NCI-H2196 treated with DMSO at 0.1 percent for 48 hours (cell line): Measurements from ENCODE around the gene CES1.
"Not testable (repeated sequence)": the region's sequence is repeated elsewhere in the genome, so short reads cannot be mapped to it uniquely, and the experiment has no call there.

Experiments
- DNase-seq: peaks from one replicate; lab custom pipeline; 2025; ENCODE audit not compliant: unreplicated experiment; lab: John Stamatoyannopoulos, UW

Gene CES1

DNA sequence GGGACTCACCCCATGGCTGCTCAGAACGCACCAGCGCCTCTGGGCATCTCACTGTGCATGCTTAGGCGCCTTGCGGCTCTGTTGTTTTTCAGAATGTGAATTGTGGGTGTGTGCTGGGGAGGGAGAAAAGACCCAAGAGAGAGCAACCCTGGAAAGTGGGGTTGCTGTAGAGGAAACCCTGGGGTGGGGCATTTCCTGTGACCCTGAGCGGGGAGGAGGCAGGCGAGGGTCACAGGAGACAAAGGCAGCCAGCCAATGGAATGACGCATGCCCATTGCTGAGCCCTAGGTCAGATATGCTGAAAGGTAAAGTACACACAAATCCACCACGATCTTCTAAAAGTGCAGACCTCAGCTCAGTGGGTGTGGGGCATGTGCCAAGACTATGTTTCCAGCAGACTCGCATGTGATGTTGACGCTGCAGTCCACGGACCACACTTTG lies 39.9 kb downstream of the CES1 start:
- DNase-seq, result not testable (repeated sequence)

DNA sequence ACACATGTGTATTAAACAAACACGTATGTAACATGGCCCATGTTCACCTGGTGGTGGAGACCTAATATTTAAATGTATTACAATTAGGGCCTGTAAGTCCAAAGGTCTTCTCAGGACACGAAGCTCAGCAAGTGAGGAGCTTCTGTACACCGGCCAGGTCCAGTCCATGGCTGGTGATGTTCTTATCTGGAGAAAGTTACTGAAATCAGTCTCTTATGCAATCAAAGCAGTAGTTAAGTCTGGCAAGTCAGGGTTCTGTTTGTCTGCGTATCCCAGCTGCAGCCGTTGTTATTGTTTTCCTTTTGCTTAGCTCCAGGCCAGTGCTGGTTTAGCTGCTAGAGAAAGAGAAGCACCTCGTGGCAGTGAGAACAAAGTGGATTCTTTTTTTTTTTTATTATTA lies 41.4 kb downstream of the CES1 start:
- not testable (repeated sequence) for DNase-seq

DNA sequence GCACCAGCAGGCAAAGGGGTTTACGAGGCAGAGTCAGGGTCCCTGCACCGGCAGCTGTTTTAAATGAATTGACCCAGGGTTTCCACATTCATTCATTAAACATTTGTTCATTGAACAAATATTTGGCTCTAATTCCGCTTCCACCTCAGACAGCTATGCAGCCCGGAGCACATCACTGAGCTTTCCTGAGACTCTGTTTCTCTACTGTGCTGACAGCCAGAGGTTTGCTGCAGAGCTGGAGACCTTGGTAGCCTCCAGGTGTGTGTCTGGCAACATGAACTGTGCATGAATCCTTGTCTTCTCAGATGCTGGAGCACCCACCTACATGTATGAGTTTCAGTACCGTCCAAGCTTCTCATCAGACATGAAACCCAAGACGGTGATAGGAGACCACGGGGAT lies 42.7 kb downstream of the CES1 start:
- not testable (repeated sequence) for DNase-seq

DNA sequence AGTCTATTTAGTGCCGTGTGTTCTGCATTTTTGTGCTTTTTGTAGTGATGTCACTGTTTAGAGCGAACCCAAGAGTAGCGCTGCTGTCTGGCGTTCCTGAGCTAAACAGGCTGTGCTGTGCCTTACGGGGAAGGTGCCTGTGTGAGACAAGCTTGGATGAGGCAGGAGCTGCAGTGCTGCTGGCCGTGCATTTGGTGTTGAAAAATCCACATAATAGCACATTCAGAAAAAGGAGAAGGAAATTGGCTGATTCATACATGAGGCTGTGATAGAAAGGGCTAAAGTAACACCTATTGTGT lies 50.2 kb downstream of the CES1 start:
- DNase-seq, result not testable (repeated sequence)

DNA sequence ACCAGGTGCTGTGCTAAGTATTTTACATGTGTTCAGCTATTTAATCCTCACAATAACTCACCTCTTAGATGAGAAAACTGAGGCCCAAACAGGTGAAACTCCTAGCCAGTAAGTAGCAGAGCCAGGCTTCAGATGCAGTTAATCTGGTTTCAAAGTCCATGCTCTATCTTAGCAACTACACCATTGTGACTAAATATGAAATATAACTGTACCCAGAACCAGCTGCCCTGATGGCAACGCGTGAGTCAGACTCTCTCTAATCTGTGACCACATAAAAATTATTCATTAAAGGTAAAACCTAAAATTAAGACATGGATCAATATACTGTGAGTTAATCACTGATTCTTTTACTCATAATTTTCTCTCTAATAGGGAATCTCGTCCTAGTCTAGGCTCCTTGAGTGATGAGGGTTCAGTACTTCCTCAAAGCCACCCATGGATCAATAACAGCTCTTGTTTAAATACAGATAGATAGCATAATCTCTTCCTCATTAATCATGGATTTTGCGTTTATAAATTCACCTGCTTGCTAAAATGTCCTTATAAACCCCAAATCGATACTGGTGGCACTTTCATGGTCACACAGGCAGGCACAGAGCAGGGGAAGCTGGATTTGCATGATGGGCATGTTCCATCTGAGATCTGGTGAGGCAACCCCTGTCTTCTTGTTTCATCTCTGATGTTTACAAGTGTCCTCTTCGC lies 50.7 kb downstream of the CES1 start:
- DNase-seq, result not testable (repeated sequence)

DNA sequence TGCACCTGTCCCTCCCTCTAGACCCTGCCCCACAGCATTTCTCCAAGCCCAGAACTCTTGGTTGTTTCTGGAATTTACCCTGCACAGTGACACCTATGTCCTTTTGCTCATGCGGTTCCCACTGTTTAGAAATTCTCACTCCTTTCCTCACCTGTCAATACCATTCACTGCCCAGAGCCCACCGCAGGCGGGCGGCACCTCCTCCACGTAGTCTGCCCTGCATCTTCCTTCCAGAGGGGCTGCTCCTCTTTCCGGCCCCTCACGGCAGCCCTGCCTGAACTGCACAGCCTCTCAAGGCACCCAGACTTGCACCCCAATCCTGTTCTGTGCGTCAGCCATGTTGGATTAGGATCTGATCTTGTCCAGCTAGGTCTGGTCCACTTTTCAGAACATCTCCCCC lies 51.4 kb downstream of the CES1 start:
- not testable (repeated sequence) for DNase-seq

DNA sequence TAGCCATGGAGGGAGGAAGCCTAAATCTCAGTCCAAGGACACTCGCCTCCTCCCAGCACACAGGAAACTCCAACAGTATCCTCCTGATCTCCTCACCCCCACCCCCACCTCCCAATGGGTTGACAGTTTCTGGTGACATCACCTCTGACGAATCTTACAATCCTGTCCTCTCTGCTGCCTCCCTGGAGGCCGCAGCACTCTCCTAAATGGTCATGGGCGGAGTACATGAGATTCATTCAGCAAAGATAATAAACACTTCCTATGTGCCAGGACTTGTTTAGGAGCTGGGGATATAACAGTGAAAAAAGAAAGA lies 52.8 kb downstream of the CES1 start:
- not testable (repeated sequence) for DNase-seq

DNA sequence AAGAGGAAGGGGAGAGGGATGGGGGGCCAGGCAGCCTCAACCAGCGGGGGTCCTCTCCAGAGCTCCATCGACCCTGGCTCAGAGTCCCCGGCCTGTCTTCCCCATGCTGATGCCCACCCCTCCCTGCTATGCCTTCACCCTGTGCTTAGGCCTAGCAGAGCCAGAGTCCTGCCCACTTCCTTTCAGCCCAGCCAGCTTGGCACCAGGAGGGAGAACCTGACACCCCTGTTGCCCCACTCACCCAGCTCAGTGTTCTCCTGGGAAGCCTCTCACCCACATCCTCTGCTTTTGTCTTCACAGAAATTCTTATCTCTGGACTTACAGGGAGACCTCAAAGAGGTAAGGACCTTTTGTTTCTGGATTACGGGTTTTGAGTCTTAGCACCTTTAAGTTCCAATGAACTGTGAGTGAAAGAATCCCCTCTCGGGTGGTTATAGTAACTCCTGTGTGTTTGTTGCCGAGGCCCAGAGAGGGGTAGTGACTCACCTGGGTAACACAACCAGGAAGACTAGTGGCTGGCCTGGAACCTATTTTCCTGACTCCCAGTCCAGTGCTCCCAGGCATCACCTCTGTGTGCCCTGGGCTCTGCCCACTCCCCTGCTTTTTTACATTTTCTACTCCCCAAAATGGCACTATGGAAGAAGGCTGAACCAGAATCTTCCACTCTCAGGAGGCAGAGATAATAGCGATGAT lies 53.3 kb downstream of the CES1 start:
- DNase-seq, result no peak

DNA sequence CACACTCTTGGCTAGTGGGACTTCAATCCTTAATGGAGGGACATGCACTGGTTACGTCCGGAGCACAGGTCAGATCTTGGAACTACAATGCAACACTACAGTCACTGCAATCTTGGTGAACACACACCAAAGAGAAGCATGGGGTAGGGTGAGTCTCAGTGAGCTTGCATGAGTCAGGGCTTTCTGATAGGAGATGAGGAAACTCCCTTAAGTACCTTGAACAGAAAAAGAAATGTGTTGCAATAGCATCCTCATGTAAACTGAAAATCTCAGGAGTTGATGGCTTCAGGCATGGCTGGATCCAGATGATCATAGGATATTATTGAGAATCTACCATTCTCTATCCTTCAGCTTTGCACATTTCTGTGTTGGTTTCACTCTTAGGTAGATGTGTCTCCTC lies 54.1 kb downstream of the CES1 start:
- DNase-seq, result no peak

DNA sequence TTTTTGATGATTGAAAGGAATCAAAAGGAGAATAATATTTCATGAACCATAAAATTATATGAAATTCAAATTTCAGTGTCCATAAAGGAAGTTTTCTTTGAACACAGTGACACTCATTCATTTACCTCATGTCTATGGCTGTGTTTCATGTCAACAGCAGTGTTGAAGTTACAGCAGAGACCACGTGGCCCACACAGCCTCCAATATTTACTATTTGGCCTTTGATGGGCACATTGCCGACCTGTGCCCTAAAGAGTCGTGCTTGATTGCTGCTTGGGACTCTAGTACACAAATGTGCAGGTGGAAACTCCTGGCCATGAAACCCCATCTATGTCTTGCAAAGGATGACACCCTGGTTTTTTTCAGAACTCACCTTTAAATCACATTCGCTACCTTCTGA lies 57.0 kb downstream of the CES1 start:
- no peak for DNase-seq

DNA sequence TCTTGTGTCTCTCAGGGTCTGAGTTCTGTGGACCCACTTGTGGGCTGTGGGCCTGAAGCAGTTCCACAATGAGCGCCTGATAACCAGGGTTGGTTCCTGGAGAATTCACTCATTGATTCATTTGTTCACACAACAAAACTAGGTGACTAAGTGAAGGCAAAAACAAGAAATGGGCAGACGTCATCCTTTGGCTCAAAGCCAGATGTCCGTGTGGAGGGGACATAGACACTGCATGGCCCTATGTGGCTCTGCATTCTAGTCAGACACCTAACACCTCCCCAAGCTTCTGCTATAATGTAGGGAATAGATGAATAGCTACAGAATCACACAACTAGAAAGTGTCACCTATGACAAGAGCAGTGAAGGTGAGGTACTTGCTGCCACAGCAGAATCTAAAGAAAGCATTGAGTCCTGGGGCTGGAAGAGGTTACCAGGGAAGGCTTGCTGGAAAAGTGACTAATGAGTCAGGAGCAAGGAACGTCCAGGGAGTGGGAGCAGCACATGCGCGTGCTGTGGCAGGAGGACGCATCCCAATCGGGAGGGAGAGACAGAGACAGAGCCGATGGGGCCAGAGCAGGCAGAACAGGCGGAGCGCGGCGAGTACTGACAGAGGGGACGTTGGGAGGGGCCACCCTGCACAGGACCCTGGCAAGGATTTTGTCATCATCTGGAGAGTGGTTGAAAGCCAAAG lies 58.9 kb downstream of the CES1 start:
- no peak for DNase-seq

DNA sequence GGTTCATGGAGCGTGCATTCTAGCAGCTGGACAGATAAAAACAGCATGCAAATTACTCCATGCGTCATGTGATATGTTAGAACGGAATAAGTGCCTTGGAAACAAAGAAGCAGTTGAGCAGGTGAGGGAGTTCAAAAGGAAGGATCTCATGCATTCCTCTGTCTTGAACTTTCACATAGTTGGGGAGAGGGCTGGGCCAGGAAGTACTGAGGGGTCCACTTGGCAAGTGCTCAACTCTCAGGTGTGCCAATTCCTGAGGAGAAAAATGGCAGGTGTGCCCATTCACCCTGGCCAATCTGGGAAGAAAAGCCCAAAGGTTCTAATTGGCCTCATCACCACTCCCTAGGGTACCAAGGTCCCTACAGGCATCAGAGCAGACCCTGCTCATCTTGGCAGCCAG lies 67.7 kb downstream of the CES1 start:
- DNase-seq, result no peak

DNA sequence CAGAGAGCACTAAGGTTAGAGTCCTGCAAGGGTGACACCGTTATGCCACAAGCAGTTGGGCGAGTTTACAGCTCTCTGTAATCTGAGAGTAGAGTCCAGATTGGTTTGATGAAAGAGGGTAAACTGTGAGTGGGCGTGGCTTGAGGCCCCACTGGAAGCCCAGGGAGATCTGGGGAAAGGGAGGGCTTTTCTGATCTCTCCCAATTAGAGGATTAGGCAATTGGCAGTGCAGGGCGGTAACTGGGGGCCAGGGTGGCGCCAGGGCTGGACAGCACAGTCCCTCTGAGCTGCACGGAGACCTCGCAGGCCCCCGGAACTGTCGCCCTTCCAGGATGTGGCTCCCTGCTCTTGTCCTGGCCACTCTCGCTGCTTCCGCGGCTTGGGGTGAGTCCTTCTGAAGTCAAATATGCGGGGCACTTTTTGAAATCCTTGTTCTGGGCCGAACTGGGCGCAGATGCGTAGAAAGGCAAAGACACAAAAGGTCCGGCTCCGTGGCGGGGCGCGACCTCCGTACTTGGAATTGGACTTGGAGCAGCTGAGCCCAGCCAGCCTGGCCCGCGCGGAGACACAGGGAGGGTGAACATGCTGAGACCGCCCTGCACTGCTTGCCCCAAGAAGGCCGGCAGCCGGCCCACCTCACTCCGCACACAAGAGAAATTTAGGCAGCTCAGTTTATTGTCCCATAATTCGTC lies 72.4 kb downstream of the CES1 start:
- no peak for DNase-seq

DNA sequence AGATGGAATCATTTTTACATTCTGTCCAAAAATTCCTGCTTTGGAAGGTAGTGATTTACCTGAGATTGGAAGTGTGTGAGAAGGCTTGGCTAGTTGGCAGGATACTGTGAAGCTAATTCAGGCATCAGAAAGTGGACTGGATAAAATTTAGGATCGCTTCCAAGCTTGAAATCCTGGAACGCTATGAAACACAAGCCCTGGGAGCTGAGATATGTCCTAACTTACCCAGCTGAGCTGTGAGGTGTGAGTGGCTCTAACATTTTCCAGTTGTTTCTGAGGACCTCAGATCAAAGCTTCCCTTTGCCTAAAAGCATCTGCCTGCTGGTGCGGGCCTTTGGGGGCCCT lies 73.0 kb downstream of the CES1 start:
- not testable (repeated sequence) for DNase-seq

DNA sequence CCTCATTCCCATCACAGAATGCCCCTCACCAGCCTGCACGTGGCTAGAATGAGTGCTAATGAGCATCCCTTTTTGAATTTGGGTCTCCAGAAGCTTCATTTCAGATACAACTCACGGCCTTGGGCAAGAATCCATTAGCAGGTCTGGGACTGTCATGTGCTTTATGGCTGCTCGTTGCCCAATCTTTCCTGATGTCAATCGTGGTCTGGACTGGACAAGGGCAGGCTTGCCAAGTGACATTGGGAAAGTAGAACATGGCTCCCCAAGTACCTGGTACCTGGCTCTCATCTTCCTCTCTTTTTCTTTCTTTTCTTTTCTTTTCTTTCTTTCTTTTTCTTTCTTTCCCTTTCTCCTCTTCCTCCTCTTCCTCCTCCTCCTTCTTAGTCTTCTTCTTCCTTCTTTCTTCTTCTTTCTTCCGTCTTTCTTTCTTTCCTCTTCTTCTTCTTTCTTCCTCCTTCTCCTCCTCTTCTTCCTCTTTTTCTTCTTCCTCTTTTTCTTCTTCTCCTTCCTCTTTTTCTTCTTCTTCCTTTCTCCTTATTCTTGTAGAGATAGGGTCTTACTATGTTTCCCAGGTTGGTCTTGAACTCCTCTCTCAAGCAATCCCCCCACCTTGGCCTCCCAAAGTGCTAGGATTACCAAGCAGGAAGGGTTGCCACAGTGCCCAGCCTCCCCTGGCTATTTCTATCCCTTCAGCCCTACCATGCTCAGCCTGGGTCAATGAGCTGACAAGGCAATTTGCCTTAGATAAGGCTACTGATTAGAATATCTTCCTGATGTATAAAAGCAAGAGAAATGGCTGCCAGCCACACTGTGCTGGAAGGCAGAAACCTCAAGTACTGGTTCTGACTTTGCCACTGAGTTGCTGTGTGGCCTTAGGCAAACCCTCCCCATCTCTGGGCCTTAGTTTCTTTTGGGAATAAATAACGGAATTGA lies 75.0 kb downstream of the CES1 start:
- DNase-seq, result not testable (repeated sequence)

DNA sequence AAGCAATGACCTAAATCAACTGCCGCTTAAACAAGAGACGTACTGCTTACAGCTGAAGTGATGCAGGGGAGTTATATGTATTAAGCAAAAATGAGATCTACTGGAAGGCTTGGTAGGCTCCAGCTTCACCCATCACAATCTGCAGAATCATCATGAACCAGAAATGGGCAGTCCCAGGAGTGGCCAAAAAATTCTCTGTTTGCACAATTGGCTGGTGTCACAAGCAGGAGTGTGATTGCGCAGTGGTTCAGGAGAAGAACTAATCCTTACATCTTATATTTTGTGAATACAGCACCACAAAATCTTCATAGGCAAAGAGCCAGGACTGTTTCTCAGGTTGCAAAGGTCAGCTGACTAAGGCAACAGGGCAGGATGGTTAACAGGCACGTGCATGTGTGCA lies 75.9 kb downstream of the CES1 start:
- DNase-seq, result no peak

DNA sequence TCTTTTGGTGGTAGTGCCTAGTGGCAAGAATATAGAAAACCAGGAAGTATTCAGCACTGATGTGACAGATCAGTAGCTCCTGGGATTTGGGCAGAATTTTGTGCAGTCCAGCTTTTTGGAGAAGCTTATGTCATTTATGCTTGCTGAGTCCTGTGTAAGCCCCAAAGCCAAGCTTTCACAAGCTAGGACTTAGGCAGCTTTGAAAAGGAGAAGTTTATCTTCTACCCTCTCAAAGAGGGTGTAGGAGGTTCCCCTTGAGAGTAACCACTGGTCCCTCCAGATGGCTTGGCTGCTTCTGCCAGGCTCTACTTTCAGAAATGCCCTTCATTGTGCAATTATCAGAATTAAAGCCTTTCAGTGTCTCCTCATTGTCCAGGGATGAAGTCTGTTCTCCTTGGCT lies 78.8 kb downstream of the CES1 start:
- DNase-seq, result no peak

DNA sequence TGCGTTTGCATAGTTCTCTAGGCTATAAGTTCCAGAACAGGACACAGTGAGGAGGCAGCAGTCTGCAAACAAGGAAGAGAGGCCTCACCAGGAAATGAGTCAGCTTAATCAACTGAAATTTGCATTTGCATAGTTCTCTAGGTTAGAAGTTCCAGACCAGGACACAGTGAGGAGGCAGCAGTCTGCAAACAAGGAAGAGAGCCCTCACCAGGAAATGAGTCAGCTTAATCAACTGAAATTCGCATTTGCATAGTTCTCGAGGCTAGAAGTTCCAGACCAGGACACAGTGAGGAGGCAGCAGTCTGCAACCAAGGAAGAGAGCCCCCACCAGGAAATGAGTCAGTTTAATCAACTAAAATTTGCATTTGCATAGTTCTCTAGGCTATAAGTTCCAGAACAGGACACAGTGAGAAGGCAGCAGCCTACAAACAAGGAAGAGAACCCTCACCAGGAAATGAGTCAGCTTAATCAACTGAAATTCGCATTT lies 79.7 kb downstream of the CES1 start:
- DNase-seq, result not testable (repeated sequence)
